ENCODE measurements around the gene FFAR2.

FFAR2 gene

GRCh38 chr19:35427187-35427586 lies 20.9 kb upstream of the FFAR2 start:
- no peak for DNase-seq

- DNase-seq, result no peak
These were observed 18.2 kb upstream of the FFAR2 start for GRCh38 chr19:35429698-35430408.

GRCh38 chr19:35430409-35431144 lies 17.5 kb upstream of the FFAR2 start:
- no peak for DNase-seq

GRCh38 chr19:35431145-35431807 lies 16.8 kb upstream of the FFAR2 start:
- no peak for DNase-seq

- no peak for DNase-seq
These were observed 15.1 kb upstream of the FFAR2 start for GRCh38 chr19:35432911-35433310.

GRCh38 chr19:35433448-35433847 lies 14.6 kb upstream of the FFAR2 start:
- DNase-seq, result no peak

GRCh38 chr19:35435896-35436295 lies 12.2 kb upstream of the FFAR2 start:
- DNase-seq, result no peak

GRCh38 chr19:35436477-35437405 lies 11.3 kb upstream of the FFAR2 start:
- DNase-seq, result no peak

GRCh38 chr19:35437406-35437951 lies 10.6 kb upstream of the FFAR2 start:
- DNase-seq, result no peak

- no peak for DNase-seq
These were observed 10.0 kb upstream of the FFAR2 start for GRCh38 chr19:35438096-35438495.

GRCh38 chr19:35438527-35438926 lies 9.5 kb upstream of the FFAR2 start:
- no peak for DNase-seq

- no peak for DNase-seq
These were observed 8.1 kb upstream of the FFAR2 start for GRCh38 chr19:35439921-35440320.

- DNase-seq, result no peak
These were observed 6.0 kb upstream of the FFAR2 start for GRCh38 chr19:35442091-35442490.

- no peak for DNase-seq
These were observed 3.3 kb upstream of the FFAR2 start for GRCh38 chr19:35444735-35445134.

GRCh38 chr19:35445826-35446593 lies 2.0 kb upstream of the FFAR2 start:
- no peak for DNase-seq

- no peak for DNase-seq
These were observed 1.4 kb downstream of the FFAR2 start for GRCh38 chr19:35449359-35450043.

GRCh38 chr19:35451338-35452096 lies 3.5 kb downstream of the FFAR2 start:
- DNase-seq, result no peak

GRCh38 chr19:35454663-35455062 lies 6.6 kb downstream of the FFAR2 start:
- DNase-seq, result no peak

GRCh38 chr19:35455616-35456201 lies 7.7 kb downstream of the FFAR2 start:
- no peak for DNase-seq

- DNase-seq, result no peak
These were observed 9.1 kb downstream of the FFAR2 start for GRCh38 chr19:35457173-35457572.

Data from SIG-M5 (cell line).